NCI-H345 treated with DMSO at 0.1 percent for 48 hours (cell line): Measurements from ENCODE around the gene HNRNPLL.
"Not testable (repeated sequence)": the region's sequence is repeated elsewhere in the genome, so short reads cannot be mapped to it uniquely, and the experiment has no call there.

Experiments
- DNase-seq: peaks from one replicate; lab custom pipeline; 2025; ENCODE audit not compliant: unreplicated experiment; lab: John Stamatoyannopoulos, UW

The HNRNPLL gene

GRCh38 chr2:38620282-38620977 is 17.7 kb upstream of the HNRNPLL start:
- no peak for DNase-seq

- DNase-seq: no peak
Measured at GRCh38 chr2:38619458-38620164, 16.9 kb upstream of the HNRNPLL start.

GRCh38 chr2:38617301-38617700 is 14.6 kb upstream of the HNRNPLL start:
- no peak for DNase-seq

- DNase-seq: no peak
Measured at GRCh38 chr2:38615237-38615636, 12.5 kb upstream of the HNRNPLL start.

GRCh38 chr2:38613849-38614213 is 11.1 kb upstream of the HNRNPLL start:
- no peak for DNase-seq

- no peak for DNase-seq
Measured at GRCh38 chr2:38613126-38613848, 10.6 kb upstream of the HNRNPLL start.

GRCh38 chr2:38610851-38611801 is 8.4 kb upstream of the HNRNPLL start:
- no peak for DNase-seq

GRCh38 chr2:38609246-38609645 is 6.5 kb upstream of the HNRNPLL start:
- DNase-seq: not testable (repeated sequence)

GRCh38 chr2:38608755-38609154 is 6.0 kb upstream of the HNRNPLL start:
- no peak for DNase-seq

GRCh38 chr2:38605298-38605830 is 2.6 kb upstream of the HNRNPLL start:
- DNase-seq: no peak

GRCh38 chr2:38603402-38604290 is 918 bp upstream of the HNRNPLL start:
- DNase-seq: peak; percentile 66

- DNase-seq: no peak
Measured at GRCh38 chr2:38602136-38602731, 494 bp downstream of the HNRNPLL start.

GRCh38 chr2:38601463-38602135 is 1.1 kb downstream of the HNRNPLL start:
- no peak for DNase-seq

GRCh38 chr2:38600921-38601455 is 1.7 kb downstream of the HNRNPLL start:
- no peak for DNase-seq

- DNase-seq: no peak
Measured at GRCh38 chr2:38600242-38600891, 2.4 kb downstream of the HNRNPLL start.

GRCh38 chr2:38599706-38600105 is 3.0 kb downstream of the HNRNPLL start:
- DNase-seq: no peak

- no peak for DNase-seq
Measured at GRCh38 chr2:38598991-38599295, 3.8 kb downstream of the HNRNPLL start.
